Gastroesophageal sphincter (tissue), 3 donors: Measurements from ENCODE around the gene DMKN.
"Not testable (repeated sequence)": the region's sequence is repeated elsewhere in the genome, so short reads cannot be mapped to it uniquely, and the experiment has no call there.

Experiments
- CTCF ChIP-seq, 4 experiments: fragments of 200-600 bp in 2 of 4; fragments of 450-650 bp in 2 of 4; sonication (generic) in 1 of 4; IDR thresholded peaks; one replicate each; pipeline ENCODE4 v1.5.1; 2017 to 2019; ENCODE audit warnings: antibody characterized with exemption in 4 of 4, mild to moderate bottlenecking in 2 of 4, moderate library complexity in 2 of 4
- EP300 ChIP-seq: sonication (generic); formaldehyde crosslinking; IDR thresholded peaks from one replicate; pipeline ENCODE4 v1.6.1; 2017; ENCODE audit warnings: antibody characterized with exemption, mild to moderate bottlenecking
- POLR2A ChIP-seq, 2 donors: fragments of 450-650 bp; IDR thresholded peaks; one replicate each; pipeline ENCODE4 v1.6.1; 2017; ENCODE audit warnings: antibody characterized with exemption in 2 of 2, mild to moderate bottlenecking in 2 of 2, moderate library complexity in 1 of 2
- POLR2AphosphoS5 ChIP-seq: sonication (generic); formaldehyde crosslinking; IDR thresholded peaks from one replicate; pipeline ENCODE4 v1.6.1; 2017; ENCODE audit warnings: antibody characterized with exemption

- not testable (repeated sequence) for TF ChIP-seq CTCF (IDR thresholded peaks at IDR 0.05); POLR2A (IDR thresholded peaks at IDR 0.05); POLR2AphosphoS5; EP300
Observed at GRCh38 chr19:35462956-35463355, 50.5 kb downstream of the DMKN start.
